Neuronal stem cell (in vitro differentiated cells): ENCODE results near the gene NOVA2.

Experiments used
- DNase-seq: peaks from one replicate; pipeline ENCODE4 v3.0.0-alpha.2; 2013; ENCODE audit warnings: low spot score
- H2AFZ ChIP-seq: one replicate; pipeline ENCODE4 v1.6.1; 2013; ENCODE audit warnings: mild to moderate bottlenecking, low read length, inconsistent platforms
- H2AK5ac ChIP-seq: 2 replicates; pipeline ENCODE4 v1.6.1; 2013; ENCODE audit warnings: low read depth, mild to moderate bottlenecking, inconsistent platforms, low read length, moderate library complexity, mixed read lengths
- H2BK120ac ChIP-seq: 2 replicates; pipeline ENCODE4 v1.6.1; 2013; ENCODE audit warnings: low read depth, mild to moderate bottlenecking, inconsistent platforms, low read length, moderate library complexity, mixed read lengths
- H2BK12ac ChIP-seq: one replicate; pipeline ENCODE4 v1.6.1; 2013; ENCODE audit warnings: low read length, inconsistent platforms
- H2BK15ac ChIP-seq: 2 replicates; pipeline ENCODE4 v1.6.1; 2013; ENCODE audit warnings: mild to moderate bottlenecking, low read length, inconsistent platforms, mixed read lengths
- H2BK5ac ChIP-seq: one replicate; pipeline ENCODE4 v1.6.1; 2013; ENCODE audit warnings: inconsistent platforms, mild to moderate bottlenecking, low read length, moderate library complexity
- H3K14ac ChIP-seq: one replicate; pipeline ENCODE4 v1.6.1; 2013; ENCODE audit warnings: low read length, inconsistent platforms
- H3K18ac ChIP-seq: 2 replicates; pipeline ENCODE4 v1.6.1; 2013; ENCODE audit warnings: low read length, inconsistent platforms
- H3K23ac ChIP-seq: 2 replicates; pipeline ENCODE4 v1.6.1; 2013; ENCODE audit warnings: low read depth, mild to moderate bottlenecking, mixed read lengths, low read length, inconsistent platforms; ENCODE audit not compliant: poor library complexity
- H3K27ac ChIP-seq: replicated peaks from 3 replicates; pipeline ENCODE4 v1.5.1; 2013; ENCODE audit warnings: low read length, inconsistent platforms
- H3K27me3 ChIP-seq, 3 experiments: 2 replicates each; pipeline ENCODE4 v1.6.1; 2013; ENCODE audit warnings: low read length in 3 of 3, mild to moderate bottlenecking in 2 of 3, inconsistent platforms in 1 of 3, low read depth in 1 of 3, mixed read lengths in 1 of 3, moderate library complexity in 1 of 3; ENCODE audit not compliant: control insufficient read depth in 3 of 3, insufficient read depth in 3 of 3
- H3K36me3 ChIP-seq, 2 donors: replicated peaks in 1 of 2; 2 replicates each; pipeline ENCODE4 v1.6.1; 2013; ENCODE audit warnings: low read length in 2 of 2; ENCODE audit not compliant: control insufficient read depth in 2 of 2, insufficient read depth in 2 of 2
- H3K4ac ChIP-seq: 2 replicates; pipeline ENCODE4 v1.6.1; 2013; ENCODE audit warnings: inconsistent platforms, mild to moderate bottlenecking, low read length, moderate library complexity
- H3K4me1 ChIP-seq, 2 donors: 1 replicate in 1 of 2; 2 replicates in 1 of 2; pipeline ENCODE4 v1.6.1; 2013; ENCODE audit warnings: low read length in 2 of 2, low read depth in 1 of 2; ENCODE audit not compliant: control insufficient read depth in 2 of 2, insufficient read depth in 1 of 2
- H3K4me2 ChIP-seq: one replicate; pipeline ENCODE4 v1.6.1; 2013; ENCODE audit warnings: mild to moderate bottlenecking, low read length, inconsistent platforms; ENCODE audit not compliant: insufficient read depth, poor library complexity, severe bottlenecking
- H3K4me3 ChIP-seq, 2 donors: 2 replicates each; pipeline ENCODE4 v1.5.1; 2013; ENCODE audit warnings: low read length in 2 of 2, mild to moderate bottlenecking in 2 of 2, inconsistent platforms in 1 of 2, moderate library complexity in 1 of 2
- H3K79me1 ChIP-seq: one replicate; pipeline ENCODE4 v1.6.1; 2013; ENCODE audit warnings: low read depth, mild to moderate bottlenecking, inconsistent platforms, low read length, moderate library complexity
- H3K9ac ChIP-seq: one replicate; pipeline ENCODE4 v1.6.1; 2013; ENCODE audit warnings: mild to moderate bottlenecking, low read depth, low read length, inconsistent platforms; ENCODE audit not compliant: poor library complexity
- H3K9me3 ChIP-seq, 2 donors: replicated peaks in 1 of 2; 2 replicates each; pipeline versions ENCODE3 to v1.6.1; 2013; ENCODE audit warnings: low read length in 2 of 2, mild to moderate bottlenecking in 2 of 2, inconsistent platforms in 1 of 2, low read depth in 1 of 2, mixed read lengths in 1 of 2, moderate library complexity in 1 of 2; ENCODE audit not compliant: control insufficient read depth in 2 of 2, insufficient read depth in 1 of 2
- H4K8ac ChIP-seq: one replicate; pipeline ENCODE4 v1.6.1; 2013; ENCODE audit warnings: low read depth, mild to moderate bottlenecking, inconsistent platforms, low read length, moderate library complexity
- H4K91ac ChIP-seq: one replicate; pipeline ENCODE4 v1.6.1; 2013; ENCODE audit warnings: low read length, low read depth, mild to moderate bottlenecking, inconsistent platforms; ENCODE audit not compliant: poor library complexity
- WGBS, 2 donors: extraction: QIAGEN DNeasy Blood & Tissue Kit; methylation state at CpG; one replicate each; pipeline ENCODE4 v1.1.7; 2013; ENCODE audit warnings: missing lambda C conversion rate in 2 of 2, mixed read lengths in 1 of 2; ENCODE audit not compliant: insufficient read length in 2 of 2, insufficient replicate concordance in 1 of 2; ENCODE audit errors: extremely low coverage in 2 of 2; 5-methylcytosine and 5-hydroxymethylcytosine counted together

NOVA2 gene

GRCh38 chr19:45953676-45954075 lies 20.0 kb downstream of the NOVA2 start:
- Histone ChIP-seq H3K27me3 (peaks cover 0 to 2% (median 0%) of the 10 kb centered on the region in 3 experiments), H2AK5ac (peak overlapping the region; percentile 54), H3K9me3 (peaks cover 0 to 3% of the 10 kb centered on the region in 2 donors), H2BK120ac (no peak overlapping the region), H3K4me1 (peaks cover 20 to 34% of the 10 kb centered on the region in 2 donors), H4K8ac (no peak overlapping the region), H3K9ac (no peak overlapping the region), H3K27ac (peak overlapping the region; percentile 55), H3K4me2 (no peak overlapping the region), H2AFZ (no peak overlapping the region), H3K79me1 (no peaks in the 10 kb centered on the region), H2BK15ac (no peak overlapping the region), H3K4me3 (no peak overlapping the region), H2BK5ac (peak overlapping the region; percentile 13), H4K91ac (no peak overlapping the region), H3K14ac (no peak overlapping the region), H3K36me3 (peaks cover 8 to 65% of the 10 kb centered on the region in 2 donors), H3K18ac (peak overlapping the region; percentile 32), H3K23ac (no peak overlapping the region), H2BK12ac (no peak overlapping the region), H3K4ac (no peak overlapping the region)
- no CpG with 5 or more reads among the region's 8 CpGs for WGBS, 2 donors
- no peak for DNase-seq

DNA sequence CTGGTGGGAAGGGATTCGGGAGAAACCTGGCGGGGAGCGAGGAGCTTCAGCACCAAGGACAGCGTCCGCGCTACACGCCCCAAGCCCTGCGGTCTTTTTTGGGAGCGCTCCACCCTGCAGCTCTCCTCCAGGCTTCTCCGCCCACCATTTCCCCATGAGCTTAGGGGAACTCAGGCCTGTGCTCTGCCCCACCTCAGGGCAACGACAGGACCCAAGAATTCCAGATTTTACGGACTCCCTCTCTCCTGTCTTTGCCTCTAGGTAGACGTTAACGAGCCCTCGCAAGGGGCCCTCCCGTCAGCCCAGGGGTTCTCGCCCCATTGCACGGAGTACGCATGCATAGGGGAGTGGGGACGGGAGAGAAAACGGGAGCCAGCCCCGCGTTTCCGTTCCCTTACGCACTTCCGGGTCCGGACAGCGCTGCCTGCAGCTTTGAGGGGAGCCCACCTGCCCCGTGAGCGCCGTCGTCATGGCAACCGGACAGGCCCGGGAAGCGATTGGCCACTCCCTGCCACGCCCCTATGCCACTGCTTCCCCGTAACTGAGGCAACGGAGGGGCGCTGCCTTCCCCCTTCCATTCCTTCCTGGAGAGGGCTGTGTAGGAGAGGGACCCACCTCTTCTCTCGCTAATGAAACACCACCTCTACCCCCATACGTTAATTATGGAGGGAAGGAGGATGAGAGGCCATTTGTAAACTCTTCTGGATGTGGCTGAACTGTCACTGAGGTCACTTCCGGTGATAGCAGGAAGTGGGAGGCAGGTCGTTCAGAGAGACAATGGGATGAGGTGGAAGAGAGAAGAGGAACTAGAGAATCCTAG lies 20.8 kb downstream of the NOVA2 start:
- Histone ChIP-seq H3K4me2 (peak overlapping the region; percentile 63), H4K91ac (no peak overlapping the region), H3K36me3 (peaks cover 4 to 64% of the 10 kb centered on the region in 2 donors), H3K27me3 (no peaks in the 10 kb centered on the region), H3K18ac (no peak overlapping the region), H3K4me1 (peaks cover 20 to 34% of the 10 kb centered on the region in 2 donors), H2BK15ac (no peak overlapping the region), H2BK120ac (no peak overlapping the region), H4K8ac (no peak overlapping the region), H2BK12ac (no peak overlapping the region), H2BK5ac (no peak overlapping the region), H3K4me3 (peak overlapping the region in 1 of 2 donors; percentile 72), H3K27ac (peak overlapping the region; percentile 55), H3K9me3 (no peaks in the 10 kb centered on the region), H3K14ac (no peak overlapping the region), H3K79me1 (no peaks in the 10 kb centered on the region), H3K4ac (no peak overlapping the region), H2AFZ (no peak overlapping the region), H3K23ac (no peak overlapping the region), H2AK5ac (no peak overlapping the region), H3K9ac (no peak overlapping the region)
- WGBS, 2 donors, result no CpG with 5 or more reads among the region's 43 CpGs
- peak; percentile 80 for DNase-seq

- Histone ChIP-seq H2BK15ac (no peak overlapping the region), H2BK12ac (no peak overlapping the region), H3K9ac (no peak overlapping the region), H4K8ac (no peak overlapping the region), H4K91ac (no peak overlapping the region), H2BK5ac (no peak overlapping the region), H2AK5ac (no peak overlapping the region), H3K4me2 (no peak overlapping the region), H2BK120ac (no peak overlapping the region), H3K9me3 (no peaks in the 10 kb centered on the region), H3K79me1 (no peaks in the 10 kb centered on the region), H3K36me3 (peaks cover 4 to 68% of the 10 kb centered on the region in 2 donors), H3K23ac (no peak overlapping the region), H3K18ac (no peak overlapping the region), H3K4me1 (peaks cover 20 to 34% of the 10 kb centered on the region in 2 donors), H3K14ac (no peak overlapping the region), H3K4me3 (peak overlapping the region in 1 of 2 donors; percentile 67), H3K4ac (no peak overlapping the region), H3K27ac (no peak overlapping the region), H2AFZ (no peak overlapping the region), H3K27me3 (no peaks in the 10 kb centered on the region)
- no peak for DNase-seq
- WGBS, 2 donors, result no CpG with 5 or more reads among the region's 8 CpGs
Observed at GRCh38 chr19:45952341-45952685, 21.4 kb downstream of the NOVA2 start.

DNA sequence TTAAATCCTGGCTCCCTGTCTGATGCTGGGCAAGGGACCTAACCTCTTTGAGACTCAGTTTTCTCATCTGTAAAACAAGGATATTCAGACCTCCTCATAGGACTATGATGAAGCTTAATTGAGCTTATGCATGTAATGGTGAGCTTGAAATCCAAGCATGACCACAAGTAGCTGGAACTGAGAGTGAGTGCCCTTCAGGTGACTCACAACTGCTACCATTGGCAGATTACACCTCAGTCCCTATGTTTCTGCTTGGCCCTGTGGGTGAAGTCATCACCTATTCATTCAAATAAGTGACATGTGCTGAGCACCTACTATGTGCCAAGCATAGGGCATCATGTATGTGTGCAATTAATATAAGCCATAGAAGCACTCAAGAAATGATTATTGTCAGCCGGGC lies 25.7 kb downstream of the NOVA2 start:
- no peak overlapping the region for H4K91ac ChIP-seq
- no peak overlapping the region for H2BK12ac ChIP-seq
- no peak overlapping the region for H3K18ac ChIP-seq
- H3K23ac ChIP-seq, result no peak overlapping the region
- H3K79me1 ChIP-seq, result no peaks in the 10 kb centered on the region
- no peak overlapping the region for H2BK5ac ChIP-seq
- no peak overlapping the region for H3K4me3 ChIP-seq
- peaks cover 1 to 4% of the 10 kb centered on the region in 2 donors for H3K4me1 ChIP-seq
- H3K9ac ChIP-seq, result no peak overlapping the region
- no peak overlapping the region for H4K8ac ChIP-seq
- no peak overlapping the region for H2BK15ac ChIP-seq
- no peak overlapping the region for H3K27ac ChIP-seq
- no peak overlapping the region for H2AFZ ChIP-seq
- H3K36me3 ChIP-seq, result peaks cover 8 to 94% of the 10 kb centered on the region in 2 donors
- H2BK120ac ChIP-seq, result no peak overlapping the region
- no CpG with 5 or more reads among the region's 1 CpG for WGBS, 2 donors
- no peak overlapping the region for H2AK5ac ChIP-seq
- no peak overlapping the region for H3K4ac ChIP-seq
- H3K9me3 ChIP-seq, result no peaks in the 10 kb centered on the region
- no peaks in the 10 kb centered on the region for H3K27me3 ChIP-seq
- no peak overlapping the region for H3K4me2 ChIP-seq
- no peak for DNase-seq
- H3K14ac ChIP-seq, result no peak overlapping the region
